ENCODE measurements around the gene RAB40C.

RAB40C gene

GRCh38 chr16:551210-551609, 38.7 kb upstream of the RAB40C start:
- ATAC-seq = no peak
- TF ChIP-seq CSDC2 (CRISPR knock-in tag; IDR thresholded peaks at IDR 0.05) = no peak
- no peak for TF ChIP-seq ZC3H10 (CRISPR knock-in tag; IDR thresholded peaks at IDR 0.05)
- TF ChIP-seq ZFP3 (CRISPR knock-in tag; IDR thresholded peaks at IDR 0.05) = no peak

GRCh38 chr16:552171-552570, 37.7 kb upstream of the RAB40C start:
- TF ChIP-seq RARB (CRISPR knock-in tag; IDR thresholded peaks at IDR 0.05) = no peak
- no peak for ATAC-seq

- TF ChIP-seq SNAI2 (CRISPR knock-in tag; IDR thresholded peaks at IDR 0.05) (no peak), GLIS3 (CRISPR knock-in tag; IDR thresholded peaks at IDR 0.05) (no peak), ESRRG (CRISPR knock-in tag; IDR thresholded peaks at IDR 0.05) (no peak), BACH2 (CRISPR knock-in tag; IDR thresholded peaks at IDR 0.05; ENCODE audit: borderline replicate concordance) (no peak), PPARA (CRISPR knock-in tag; IDR thresholded peaks at IDR 0.05; ENCODE audit: borderline replicate concordance) (no peak), RARB (CRISPR knock-in tag; IDR thresholded peaks at IDR 0.05) (no peak), ZNF8 (CRISPR knock-in tag; IDR thresholded peaks at IDR 0.05) (no peak), TSHZ2 (CRISPR knock-in tag; IDR thresholded peaks at IDR 0.05) (no peak), ISL1 (CRISPR knock-in tag; IDR thresholded peaks at IDR 0.05) (no peak), CSRNP3 (CRISPR knock-in tag; IDR thresholded peaks at IDR 0.05) (no peak), PATZ1 (CRISPR knock-in tag; IDR thresholded peaks at IDR 0.05; ENCODE audit: borderline replicate concordance) (no peak), CREB5 (CRISPR knock-in tag; IDR thresholded peaks at IDR 0.05; ENCODE audit: low read depth) (no peak), ZFP30 (CRISPR knock-in tag; IDR thresholded peaks at IDR 0.05) (no peak), ARNTL (CRISPR knock-in tag; IDR thresholded peaks at IDR 0.05; ENCODE audit: borderline replicate concordance, low read depth) (no peak), CSDC2 (CRISPR knock-in tag; IDR thresholded peaks at IDR 0.05) (no peak), TOX (CRISPR knock-in tag; IDR thresholded peaks at IDR 0.05; ENCODE audit: borderline replicate concordance) (no peak), ZNF565 (CRISPR knock-in tag; conservative IDR thresholded peaks at IDR 0.05; ENCODE audit: low read depth) (no peak), POU6F1 (CRISPR knock-in tag; IDR thresholded peaks at IDR 0.05; ENCODE audit: borderline replicate concordance, low read depth) (no peak), ZC3H10 (CRISPR knock-in tag; IDR thresholded peaks at IDR 0.05) (no peak), ZNF70 (CRISPR knock-in tag; IDR thresholded peaks at IDR 0.05) (no peak)
- ATAC-seq = no peak
Measured at GRCh38 chr16:553601-554296, 36.1 kb upstream of the RAB40C start.
